ENCODE data around the gene ORC6.

DNA sequence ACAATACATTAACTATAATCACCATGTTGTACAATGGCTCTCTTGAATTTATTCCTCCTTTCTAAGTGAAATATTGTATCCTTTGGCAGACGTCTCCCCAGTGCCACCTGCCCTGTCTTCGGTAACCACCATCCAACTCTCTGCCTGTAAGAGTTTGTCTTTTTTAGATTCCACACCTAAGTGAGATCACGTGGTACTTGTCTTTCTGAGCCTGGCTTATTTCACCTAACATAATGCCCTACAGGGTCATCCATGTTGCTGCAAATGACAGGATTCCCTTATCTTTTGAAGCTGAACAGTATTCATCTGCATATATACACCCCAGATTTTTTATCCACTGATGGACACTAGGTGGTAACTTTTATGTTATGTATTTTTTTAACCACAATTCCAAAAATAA, 24.2 kb downstream of the ORC6 start:
- TF ChIP-seq, protein P1, sequence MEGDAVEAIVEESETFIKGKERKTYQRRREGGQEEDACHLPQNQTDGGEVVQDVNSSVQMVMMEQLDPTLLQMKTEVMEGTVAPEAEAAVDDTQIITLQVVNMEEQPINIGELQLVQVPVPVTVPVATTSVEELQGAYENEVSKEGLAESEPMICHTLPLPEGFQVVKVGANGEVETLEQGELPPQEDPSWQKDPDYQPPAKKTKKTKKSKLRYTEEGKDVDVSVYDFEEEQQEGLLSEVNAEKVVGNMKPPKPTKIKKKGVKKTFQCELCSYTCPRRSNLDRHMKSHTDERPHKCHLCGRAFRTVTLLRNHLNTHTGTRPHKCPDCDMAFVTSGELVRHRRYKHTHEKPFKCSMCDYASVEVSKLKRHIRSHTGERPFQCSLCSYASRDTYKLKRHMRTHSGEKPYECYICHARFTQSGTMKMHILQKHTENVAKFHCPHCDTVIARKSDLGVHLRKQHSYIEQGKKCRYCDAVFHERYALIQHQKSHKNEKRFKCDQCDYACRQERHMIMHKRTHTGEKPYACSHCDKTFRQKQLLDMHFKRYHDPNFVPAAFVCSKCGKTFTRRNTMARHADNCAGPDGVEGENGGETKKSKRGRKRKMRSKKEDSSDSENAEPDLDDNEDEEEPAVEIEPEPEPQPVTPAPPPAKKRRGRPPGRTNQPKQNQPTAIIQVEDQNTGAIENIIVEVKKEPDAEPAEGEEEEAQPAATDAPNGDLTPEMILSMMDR (IDR thresholded peaks at IDR 0.05; ENCODE audit: low read length): no peak
- no peak for TF ChIP-seq EZH2 (IDR thresholded peaks at IDR 0.05; ENCODE audit: borderline replicate concordance, low read length)

All from OCI-LY1 (cell line).